Ectodermal cell (in vitro differentiated cells): ENCODE results near the gene NMRAL1.

Experiments
- H3K27ac ChIP-seq: 2 replicates; pipeline ENCODE4 v1.7.0; 2013; ENCODE audit warnings: mild to moderate bottlenecking, low read depth, low read length; ENCODE audit not compliant: insufficient read depth, poor library complexity, severe bottlenecking
- H3K27me3 ChIP-seq: 2 replicates; pipeline ENCODE4 v1.7.0; 2013; ENCODE audit warnings: mild to moderate bottlenecking, low read length; ENCODE audit not compliant: insufficient read depth, control insufficient read depth, poor library complexity, severe bottlenecking
- H3K36me3 ChIP-seq: one replicate; pipeline ENCODE4 v1.7.0; 2013; ENCODE audit warnings: low read length; ENCODE audit not compliant: control insufficient read depth, insufficient read depth
- H3K4me1 ChIP-seq: one replicate; pipeline ENCODE4 v1.7.0; 2013; ENCODE audit warnings: low read length; ENCODE audit not compliant: control insufficient read depth, insufficient read depth
- H3K4me3 ChIP-seq: 2 replicates; pipeline ENCODE4 v1.7.0; 2013; ENCODE audit warnings: low read depth, low read length, control low read depth; ENCODE audit not compliant: insufficient read depth
- H3K9me3 ChIP-seq: 2 replicates; pipeline ENCODE4 v1.7.0; 2013; ENCODE audit warnings: mild to moderate bottlenecking, low read length, moderate library complexity; ENCODE audit not compliant: control insufficient read depth
- WGBS, 2 experiments: methylation state at CpG; one replicate each; pipeline ENCODE4 v1.1.7; 2013; ENCODE audit warnings: missing lambda C conversion rate in 2 of 2; 5-methylcytosine and 5-hydroxymethylcytosine counted together

Gene NMRAL1

DNA sequence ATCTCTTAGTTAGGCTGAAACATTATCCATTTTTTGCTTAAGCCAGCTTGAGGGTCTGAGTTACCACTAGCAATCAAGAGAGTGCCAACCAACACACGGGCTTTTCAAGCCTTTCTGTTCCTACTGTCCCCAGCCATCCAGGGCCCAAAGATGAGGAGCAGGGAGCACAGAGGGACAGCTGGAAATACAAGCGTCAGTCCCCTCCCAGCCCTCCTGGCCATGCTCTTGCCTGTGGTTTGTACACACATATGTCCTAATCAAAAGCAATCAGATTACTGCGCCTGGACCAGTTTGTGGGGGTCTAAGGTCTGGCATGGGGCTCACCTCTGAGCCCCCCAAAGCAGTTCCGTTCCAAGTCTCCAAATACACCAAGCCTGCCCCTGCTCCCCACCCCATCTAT lies 61.6 kb downstream of the NMRAL1 start:
- WGBS, 2 experiments = 94 to 97% methylated on average over 4 of the region's 4 CpGs
- Histone ChIP-seq H3K9me3 (no peaks in the 10 kb centered on the region), H3K36me3 (no peaks in the 10 kb centered on the region), H3K27me3 (peaks cover 23% of the 10 kb centered on the region), H3K27ac (no peak overlapping the region), H3K4me3 (no peak overlapping the region), H3K4me1 (no peaks in the 10 kb centered on the region)

GRCh38 chr16:4412159-4412558 lies 62.3 kb downstream of the NMRAL1 start:
- Histone ChIP-seq H3K9me3 (no peaks in the 10 kb centered on the region), H3K27me3 (peaks cover 17% of the 10 kb centered on the region), H3K36me3 (no peaks in the 10 kb centered on the region), H3K27ac (no peak overlapping the region), H3K4me3 (no peak overlapping the region), H3K4me1 (no peaks in the 10 kb centered on the region)
- WGBS, 2 experiments = 92 to 96% methylated on average over 8 of the region's 8 CpGs
